Measurements from ENCODE around the gene EIF2D. TPM values are rescaled to one million over a fixed set of nuclear protein-coding genes. Genes with fewer than 3 reads are reported as not detected.

The EIF2D gene
- total and polyA plus RNA-seq, 9 of the 15 experiments (the other 6 are each of a cell fraction or from before 2014, with no cell fraction given), result 81.1 to 138 (median 93.9) TPM

- TF ChIP-seq SUPT5H (IDR thresholded peaks at IDR 0.05) (0 out of 2 replicates have a peak, but pooled peaks have one; percentile 31), ZNF584 (CRISPR knock-in tag; IDR thresholded peaks at IDR 0.05; ENCODE audit: low read depth) (peak; percentile 93; the same call in 1 of the 2 replicates), HIVEP1 (CRISPR knock-in tag; IDR thresholded peaks at IDR 0.05) (peak; percentile 87; the same call in 1 of the 2 replicates), HCFC1 (IDR thresholded peaks at IDR 0.05; ENCODE audit: low read depth, low read length) (no peak), PTRF (tag; IDR thresholded peaks at IDR 0.05) (0 out of 2 replicates have a peak, but pooled peaks have one; percentile 39), XRCC4 (IDR thresholded peaks at IDR 0.05; ENCODE audit: extremely low read depth, insufficient read depth, insufficient read length) (no peak), MTA1 (IDR thresholded peaks at IDR 0.05; ENCODE audit: borderline replicate concordance) (peak; percentile 64; the same call in 1 of the 2 replicates), ZNF764 (CRISPR knock-in tag; IDR thresholded peaks at IDR 0.05; ENCODE audit: low read depth) (no peak)
- TF ChIP-seq, protein P1, sequence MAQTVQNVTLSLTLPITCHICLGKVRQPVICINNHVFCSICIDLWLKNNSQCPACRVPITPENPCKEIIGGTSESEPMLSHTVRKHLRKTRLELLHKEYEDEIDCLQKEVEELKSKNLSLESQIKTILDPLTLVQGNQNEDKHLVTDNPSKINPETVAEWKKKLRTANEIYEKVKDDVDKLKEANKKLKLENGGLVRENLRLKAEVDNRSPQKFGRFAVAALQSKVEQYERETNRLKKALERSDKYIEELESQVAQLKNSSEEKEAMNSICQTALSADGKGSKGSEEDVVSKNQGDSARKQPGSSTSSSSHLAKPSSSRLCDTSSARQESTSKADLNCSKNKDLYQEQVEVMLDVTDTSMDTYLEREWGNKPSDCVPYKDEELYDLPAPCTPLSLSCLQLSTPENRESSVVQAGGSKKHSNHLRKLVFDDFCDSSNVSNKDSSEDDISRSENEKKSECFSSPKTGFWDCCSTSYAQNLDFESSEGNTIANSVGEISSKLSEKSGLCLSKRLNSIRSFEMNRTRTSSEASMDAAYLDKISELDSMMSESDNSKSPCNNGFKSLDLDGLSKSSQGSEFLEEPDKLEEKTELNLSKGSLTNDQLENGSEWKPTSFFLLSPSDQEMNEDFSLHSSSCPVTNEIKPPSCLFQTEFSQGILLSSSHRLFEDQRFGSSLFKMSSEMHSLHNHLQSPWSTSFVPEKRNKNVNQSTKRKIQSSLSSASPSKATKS (CRISPR knock-in tag; IDR thresholded peaks at IDR 0.05), result no peak
- TF ChIP-seq, protein P2, sequence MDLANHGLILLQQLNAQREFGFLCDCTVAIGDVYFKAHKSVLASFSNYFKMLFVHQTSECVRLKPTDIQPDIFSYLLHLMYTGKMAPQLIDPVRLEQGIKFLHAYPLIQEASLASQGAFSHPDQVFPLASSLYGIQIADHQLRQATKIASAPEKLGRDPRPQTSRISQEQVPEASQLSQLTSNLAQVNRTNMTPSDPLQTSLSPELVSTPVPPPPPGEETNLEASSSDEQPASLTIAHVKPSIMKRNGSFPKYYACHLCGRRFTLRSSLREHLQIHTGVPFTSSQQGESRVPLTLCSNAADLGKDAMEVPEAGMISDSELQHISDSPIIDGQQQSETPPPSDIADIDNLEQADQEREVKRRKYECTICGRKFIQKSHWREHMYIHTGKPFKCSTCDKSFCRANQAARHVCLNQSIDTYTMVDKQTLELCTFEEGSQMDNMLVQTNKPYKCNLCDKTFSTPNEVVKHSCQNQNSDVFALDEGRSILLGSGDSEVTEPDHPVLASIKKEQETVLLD (IDR thresholded peaks at IDR 0.05), result no peak
- TF ChIP-seq, protein P3, sequence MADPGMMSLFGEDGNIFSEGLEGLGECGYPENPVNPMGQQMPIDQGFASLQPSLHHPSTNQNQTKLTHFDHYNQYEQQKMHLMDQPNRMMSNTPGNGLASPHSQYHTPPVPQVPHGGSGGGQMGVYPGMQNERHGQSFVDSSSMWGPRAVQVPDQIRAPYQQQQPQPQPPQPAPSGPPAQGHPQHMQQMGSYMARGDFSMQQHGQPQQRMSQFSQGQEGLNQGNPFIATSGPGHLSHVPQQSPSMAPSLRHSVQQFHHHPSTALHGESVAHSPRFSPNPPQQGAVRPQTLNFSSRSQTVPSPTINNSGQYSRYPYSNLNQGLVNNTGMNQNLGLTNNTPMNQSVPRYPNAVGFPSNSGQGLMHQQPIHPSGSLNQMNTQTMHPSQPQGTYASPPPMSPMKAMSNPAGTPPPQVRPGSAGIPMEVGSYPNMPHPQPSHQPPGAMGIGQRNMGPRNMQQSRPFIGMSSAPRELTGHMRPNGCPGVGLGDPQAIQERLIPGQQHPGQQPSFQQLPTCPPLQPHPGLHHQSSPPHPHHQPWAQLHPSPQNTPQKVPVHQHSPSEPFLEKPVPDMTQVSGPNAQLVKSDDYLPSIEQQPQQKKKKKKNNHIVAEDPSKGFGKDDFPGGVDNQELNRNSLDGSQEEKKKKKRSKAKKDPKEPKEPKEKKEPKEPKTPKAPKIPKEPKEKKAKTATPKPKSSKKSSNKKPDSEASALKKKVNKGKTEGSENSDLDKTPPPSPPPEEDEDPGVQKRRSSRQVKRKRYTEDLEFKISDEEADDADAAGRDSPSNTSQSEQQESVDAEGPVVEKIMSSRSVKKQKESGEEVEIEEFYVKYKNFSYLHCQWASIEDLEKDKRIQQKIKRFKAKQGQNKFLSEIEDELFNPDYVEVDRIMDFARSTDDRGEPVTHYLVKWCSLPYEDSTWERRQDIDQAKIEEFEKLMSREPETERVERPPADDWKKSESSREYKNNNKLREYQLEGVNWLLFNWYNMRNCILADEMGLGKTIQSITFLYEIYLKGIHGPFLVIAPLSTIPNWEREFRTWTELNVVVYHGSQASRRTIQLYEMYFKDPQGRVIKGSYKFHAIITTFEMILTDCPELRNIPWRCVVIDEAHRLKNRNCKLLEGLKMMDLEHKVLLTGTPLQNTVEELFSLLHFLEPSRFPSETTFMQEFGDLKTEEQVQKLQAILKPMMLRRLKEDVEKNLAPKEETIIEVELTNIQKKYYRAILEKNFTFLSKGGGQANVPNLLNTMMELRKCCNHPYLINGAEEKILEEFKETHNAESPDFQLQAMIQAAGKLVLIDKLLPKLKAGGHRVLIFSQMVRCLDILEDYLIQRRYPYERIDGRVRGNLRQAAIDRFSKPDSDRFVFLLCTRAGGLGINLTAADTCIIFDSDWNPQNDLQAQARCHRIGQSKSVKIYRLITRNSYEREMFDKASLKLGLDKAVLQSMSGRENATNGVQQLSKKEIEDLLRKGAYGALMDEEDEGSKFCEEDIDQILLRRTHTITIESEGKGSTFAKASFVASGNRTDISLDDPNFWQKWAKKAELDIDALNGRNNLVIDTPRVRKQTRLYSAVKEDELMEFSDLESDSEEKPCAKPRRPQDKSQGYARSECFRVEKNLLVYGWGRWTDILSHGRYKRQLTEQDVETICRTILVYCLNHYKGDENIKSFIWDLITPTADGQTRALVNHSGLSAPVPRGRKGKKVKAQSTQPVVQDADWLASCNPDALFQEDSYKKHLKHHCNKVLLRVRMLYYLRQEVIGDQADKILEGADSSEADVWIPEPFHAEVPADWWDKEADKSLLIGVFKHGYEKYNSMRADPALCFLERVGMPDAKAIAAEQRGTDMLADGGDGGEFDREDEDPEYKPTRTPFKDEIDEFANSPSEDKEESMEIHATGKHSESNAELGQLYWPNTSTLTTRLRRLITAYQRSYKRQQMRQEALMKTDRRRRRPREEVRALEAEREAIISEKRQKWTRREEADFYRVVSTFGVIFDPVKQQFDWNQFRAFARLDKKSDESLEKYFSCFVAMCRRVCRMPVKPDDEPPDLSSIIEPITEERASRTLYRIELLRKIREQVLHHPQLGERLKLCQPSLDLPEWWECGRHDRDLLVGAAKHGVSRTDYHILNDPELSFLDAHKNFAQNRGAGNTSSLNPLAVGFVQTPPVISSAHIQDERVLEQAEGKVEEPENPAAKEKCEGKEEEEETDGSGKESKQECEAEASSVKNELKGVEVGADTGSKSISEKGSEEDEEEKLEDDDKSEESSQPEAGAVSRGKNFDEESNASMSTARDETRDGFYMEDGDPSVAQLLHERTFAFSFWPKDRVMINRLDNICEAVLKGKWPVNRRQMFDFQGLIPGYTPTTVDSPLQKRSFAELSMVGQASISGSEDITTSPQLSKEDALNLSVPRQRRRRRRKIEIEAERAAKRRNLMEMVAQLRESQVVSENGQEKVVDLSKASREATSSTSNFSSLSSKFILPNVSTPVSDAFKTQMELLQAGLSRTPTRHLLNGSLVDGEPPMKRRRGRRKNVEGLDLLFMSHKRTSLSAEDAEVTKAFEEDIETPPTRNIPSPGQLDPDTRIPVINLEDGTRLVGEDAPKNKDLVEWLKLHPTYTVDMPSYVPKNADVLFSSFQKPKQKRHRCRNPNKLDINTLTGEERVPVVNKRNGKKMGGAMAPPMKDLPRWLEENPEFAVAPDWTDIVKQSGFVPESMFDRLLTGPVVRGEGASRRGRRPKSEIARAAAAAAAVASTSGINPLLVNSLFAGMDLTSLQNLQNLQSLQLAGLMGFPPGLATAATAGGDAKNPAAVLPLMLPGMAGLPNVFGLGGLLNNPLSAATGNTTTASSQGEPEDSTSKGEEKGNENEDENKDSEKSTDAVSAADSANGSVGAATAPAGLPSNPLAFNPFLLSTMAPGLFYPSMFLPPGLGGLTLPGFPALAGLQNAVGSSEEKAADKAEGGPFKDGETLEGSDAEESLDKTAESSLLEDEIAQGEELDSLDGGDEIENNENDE (IDR thresholded peaks at IDR 0.05; ENCODE audit: low read depth, low read length), result no peak
Observed at GRCh38 chr1:206575165-206575893, 36.9 kb downstream of the EIF2D start (continued).
